SK-N-SH (cell line): ENCODE data around the gene KRT14. TPM values are rescaled to one million over a fixed set of nuclear protein-coding genes. Genes with fewer than 3 reads are reported as not detected.

Source experiments
- CTCF ChIA-PET: fragments of 300-600, 350-600 bp; formaldehyde crosslinking; extraction: SDS; loops from one replicate; lab custom pipeline; 2021; lab: Yijun Ruan, JAX
- POLR2A ChIA-PET: fragments of 350-600 bp; sonication (Branson Sonifier 250); formaldehyde crosslinking; extraction: SDS; loops from one replicate; lab custom pipeline; 2020; ENCODE audit warnings: antibody characterized with exemption, inconsistent platforms; lab: Yijun Ruan, JAX
- DNase-seq: peaks from one replicate; pipeline ENCODE4 v3.0.0; 2012
- H2AFZ ChIP-seq: fragments of 200-600 bp; sonication (generic); 2 replicates; pipeline ENCODE4 v1.8.1; 2016; ENCODE audit warnings: antibody characterized with exemption, mild to moderate bottlenecking, low read depth
- H3F3A ChIP-seq: fragments of 200-600 bp; sonication (generic); replicated peaks from 2 replicates; pipeline ENCODE3; 2016; ENCODE audit warnings: antibody characterized with exemption, mild to moderate bottlenecking; ENCODE audit not compliant: insufficient read depth
- H3K27ac ChIP-seq, 2 experiments: fragments of 200-500 bp in 1 of 2; fragments of 200-600 bp in 1 of 2; sonication (Bioruptor generic) in 1 of 2; sonication (generic), shearing (Covaris generic) in 1 of 2; 2 replicates each; pipeline versions ENCODE4 v1.5.1 to v1.6.1; 2014 to 2016; ENCODE audit warnings: low read depth in 2 of 2, inconsistent platforms in 1 of 2, low read length in 1 of 2, mild to moderate bottlenecking in 1 of 2, mixed read lengths in 1 of 2
- H3K27me3 ChIP-seq: fragments of 200-600 bp; sonication (generic), shearing (Covaris generic); 2 replicates; pipeline ENCODE4 v1.6.1; 2016; ENCODE audit warnings: mixed run types; ENCODE audit not compliant: insufficient read depth
- H3K36me3 ChIP-seq, 2 experiments: fragments of 200-500 bp in 1 of 2; fragments of 200-600 bp in 1 of 2; sonication (Bioruptor generic) in 1 of 2; sonication (generic) in 1 of 2; replicated peaks in 1 of 2; 2 replicates each; pipeline versions ENCODE3 to v1.5.1; 2014 to 2016; ENCODE audit warnings: low read length in 1 of 2, mild to moderate bottlenecking in 1 of 2; ENCODE audit not compliant: insufficient read depth in 2 of 2, control insufficient read depth in 1 of 2
- H3K4me1 ChIP-seq, 2 experiments: fragments of 200-500 bp in 1 of 2; fragments of 200-600 bp in 1 of 2; sonication (Bioruptor generic) in 1 of 2; sonication (generic), shearing (Covaris generic) in 1 of 2; 2 replicates each; pipeline versions ENCODE4 v1.5.1 to v1.6.1; 2014 to 2016; ENCODE audit warnings: low read depth in 1 of 2, low read length in 1 of 2, mixed run types in 1 of 2; ENCODE audit not compliant: insufficient read depth in 2 of 2, control insufficient read depth in 1 of 2
- H3K4me2 ChIP-seq: fragments of 200-600 bp; sonication (generic), shearing (Covaris generic); 2 replicates; pipeline ENCODE4 v1.6.1; 2017; ENCODE audit warnings: mixed run types
- H3K4me3 ChIP-seq, 2 experiments: fragments of 200-500 bp in 1 of 2; fragments of 200-600 bp in 1 of 2; sonication (Bioruptor generic) in 1 of 2; sonication (generic), shearing (Covaris generic) in 1 of 2; 2 replicates each; pipeline versions ENCODE4 v1.5.1 to v1.8.1; 2014 to 2016; ENCODE audit warnings: low read depth in 2 of 2, inconsistent platforms in 1 of 2, low read length in 1 of 2, mild to moderate bottlenecking in 1 of 2, mixed read lengths in 1 of 2, moderate library complexity in 1 of 2
- H3K79me2 ChIP-seq: fragments of 200-600 bp; sonication (generic); 2 replicates; pipeline ENCODE4 v1.8.1; 2017; ENCODE audit warnings: mild to moderate bottlenecking; ENCODE audit not compliant: insufficient read depth
- H3K9ac ChIP-seq: fragments of 200-600 bp; sonication (generic); 2 replicates; pipeline ENCODE4 v1.6.1; 2017; ENCODE audit warnings: mixed run types
- H3K9me2 ChIP-seq: fragments of 200-600 bp; sonication (generic); 2 replicates; pipeline ENCODE4 v1.6.1; 2017; ENCODE audit warnings: mixed run types
- H3K9me3 ChIP-seq: fragments of 200-600 bp; sonication (generic); 2 replicates; pipeline ENCODE4 v1.6.1; 2017; ENCODE audit warnings: mixed run types, mild to moderate bottlenecking, moderate library complexity
- H4K20me1 ChIP-seq: fragments of 200-600 bp; sonication (generic); 2 replicates; pipeline ENCODE4 v1.6.1; 2017; ENCODE audit warnings: mild to moderate bottlenecking, mixed run types; ENCODE audit not compliant: insufficient read depth
- CHD2 ChIP-seq: fragments of 150-350 bp; IDR thresholded peaks from 2 replicates; pipeline ENCODE4 v1.6.1; 2018; ENCODE audit warnings: low read length; ENCODE audit not compliant: partially characterized antibody
- FOXJ3 ChIP-seq: sonication (generic); formaldehyde crosslinking; IDR thresholded peaks from 2 replicates; pipeline ENCODE4 v1.5.1; 2020; ENCODE audit warnings: mild to moderate bottlenecking, missing genetic modification reagents
- MEF2A ChIP-seq: IDR thresholded peaks from 2 replicates; pipeline ENCODE4 v1.4.0; 2012; ENCODE audit warnings: low read depth, borderline replicate concordance
- NRF1 ChIP-seq: IDR thresholded peaks from 2 replicates; pipeline ENCODE4 v1.6.1; 2012; ENCODE audit warnings: low read depth, mild to moderate bottlenecking, low read length
- RCOR1 ChIP-seq: fragments of 150-350 bp; IDR thresholded peaks from 2 replicates; pipeline ENCODE4 v1.6.1; 2017; ENCODE audit warnings: antibody characterized with exemption, low read length
- SIN3A ChIP-seq: IDR thresholded peaks from 2 replicates; pipeline ENCODE4 v1.6.1; 2012; ENCODE audit warnings: low read depth, mild to moderate bottlenecking, low read length, moderate library complexity, borderline replicate concordance
- SMC3 ChIP-seq: IDR thresholded peaks from 2 replicates; pipeline ENCODE4 v1.6.1; 2012; ENCODE audit warnings: low read depth, low read length, improper control_type of control experiment
- YY1 ChIP-seq: IDR thresholded peaks from 2 replicates; pipeline ENCODE4 v1.4.0; 2012; ENCODE audit warnings: low read depth, mild to moderate bottlenecking
- WGBS: methylation state at CpG from one replicate; pipeline ENCODE4 v1.1.6; 2017; ENCODE audit warnings: low lambda C conversion rate; 5-methylcytosine and 5-hydroxymethylcytosine counted together
- polyA plus RNA-seq, 3 experiments: library from polyadenylated mRNA; depleted of rRNA; stranded (reverse); fragments of >200 nt; gene quantifications; 2 replicates each; pipeline ENCODE4 v1.2.3, GENCODE V29; 2012
- TF ChIP-seq, protein P1 (sequence below): IDR thresholded peaks from 2 replicates; pipeline ENCODE4 v1.4.0; 2012; ENCODE audit warnings: low read depth, borderline replicate concordance
- TF ChIP-seq, protein P2 (sequence below): IDR thresholded peaks from 2 replicates; pipeline ENCODE4 v1.4.0; 2012; ENCODE audit warnings: low read depth
- TF ChIP-seq, protein P3 (sequence below): IDR thresholded peaks from 2 replicates; pipeline ENCODE4 v1.4.0; 2012; ENCODE audit warnings: low read depth, borderline replicate concordance
- TF ChIP-seq, protein P4 (sequence below): fragments of 200-600 bp; sonication (generic); IDR thresholded peaks from 2 replicates; pipeline ENCODE4 v1.6.1; 2017; ENCODE audit warnings: antibody characterized with exemption, mild to moderate bottlenecking, moderate library complexity
- TF ChIP-seq, protein P5 (sequence below): fragments of 150-350 bp; IDR thresholded peaks from 2 replicates; pipeline ENCODE4 v1.6.1; 2016; ENCODE audit warnings: mild to moderate bottlenecking, low read depth, low read length

KRT14 gene
- polyA plus RNA-seq, 1 of the 3 experiments (the other 2 are of a cell fraction): not detected

DNA sequence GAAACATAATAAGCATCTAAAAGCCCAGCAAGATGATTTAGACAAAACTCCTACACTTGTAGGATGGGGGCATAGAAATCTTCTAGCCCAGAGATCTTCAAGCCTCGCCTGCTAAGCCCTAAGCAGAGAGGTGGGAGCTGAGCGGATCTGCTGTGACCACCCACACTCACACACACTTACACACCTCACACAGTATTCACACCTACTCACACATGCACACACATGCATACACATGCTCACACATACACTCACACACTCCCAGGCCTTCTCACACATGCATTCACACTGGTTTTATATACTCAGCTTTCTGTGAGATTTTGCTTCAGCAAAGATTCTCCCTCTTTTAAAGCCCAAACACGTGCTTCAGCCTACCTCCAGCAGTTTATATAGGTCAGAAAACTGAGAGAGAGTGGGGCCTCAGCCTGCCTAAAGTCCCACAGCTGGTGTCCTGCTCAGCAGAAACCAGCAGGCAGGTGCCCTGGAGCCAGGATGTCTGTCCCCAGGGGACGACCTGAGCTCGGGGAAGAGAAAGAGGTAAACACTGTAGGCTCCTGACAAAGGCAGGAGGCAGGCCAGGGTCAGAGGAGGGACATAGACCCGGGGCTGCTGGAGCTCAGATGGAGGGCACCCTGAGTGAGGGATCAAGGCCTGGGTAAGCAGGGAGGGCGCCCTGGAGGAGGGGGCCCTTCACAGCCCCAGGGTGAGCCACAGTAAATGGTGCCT, 46.6 kb downstream of the KRT14 start:
- POLR2A ChIA-PET: interaction anchor here (0.7 to 1.3 kb wide), 2 partner anchors 10 to 18 kb away, joined by 6 read pairs; no protein-coding TSS in a partner anchor

More for the DNA sequence above, 46.6 kb downstream of the KRT14 start:
- no peak overlapping the region for H3K4me2 ChIP-seq
- H3K36me3 ChIP-seq: no peaks in the 10 kb centered on the region
- H3K4me3 ChIP-seq: no peak overlapping the region
- WGBS: 83% methylated on average over 6 of the region's 7 CpGs
- H3K9me3 ChIP-seq: no peaks in the 10 kb centered on the region
- no peaks in the 10 kb centered on the region for H3K27me3 ChIP-seq
- H3K4me1 ChIP-seq: peaks cover 17 to 46% of the 10 kb centered on the region in 2 experiments; a peak in 3 of 4 replicates
- H4K20me1 ChIP-seq: no peaks in the 10 kb centered on the region
- DNase-seq: peak; percentile 24
- no peak overlapping the region for H2AFZ ChIP-seq
- H3K27ac ChIP-seq: 0 out of 4 replicates have a peak overlapping the region, but pooled peaks have one; percentile 0 to 77
- H3K9me2 ChIP-seq: no peaks in the 10 kb centered on the region
- peaks cover 29% of the 10 kb centered on the region for H3F3A ChIP-seq
- no peaks in the 10 kb centered on the region for H3K79me2 ChIP-seq
- CTCF ChIA-PET: interaction anchor here (0.6 to 25.5 kb wide), 7 partner anchors 9 to 837 kb away, joined by 3 to 646 read pairs (median 15); partner anchors contain the start of gene KRT24
- TF ChIP-seq YY1 (no peak), SIN3A (no peak), CHD2 (no peak), SMC3 (no peak), MEF2A (no peak), NRF1 (no peak), RCOR1 (no peak), FOXJ3 (CRISPR knock-in tag) (no peak)
- TF ChIP-seq, protein P1, sequence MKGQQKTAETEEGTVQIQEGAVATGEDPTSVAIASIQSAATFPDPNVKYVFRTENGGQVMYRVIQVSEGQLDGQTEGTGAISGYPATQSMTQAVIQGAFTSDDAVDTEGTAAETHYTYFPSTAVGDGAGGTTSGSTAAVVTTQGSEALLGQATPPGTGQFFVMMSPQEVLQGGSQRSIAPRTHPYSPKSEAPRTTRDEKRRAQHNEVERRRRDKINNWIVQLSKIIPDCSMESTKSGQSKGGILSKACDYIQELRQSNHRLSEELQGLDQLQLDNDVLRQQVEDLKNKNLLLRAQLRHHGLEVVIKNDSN: no peak
- TF ChIP-seq, protein P2, sequence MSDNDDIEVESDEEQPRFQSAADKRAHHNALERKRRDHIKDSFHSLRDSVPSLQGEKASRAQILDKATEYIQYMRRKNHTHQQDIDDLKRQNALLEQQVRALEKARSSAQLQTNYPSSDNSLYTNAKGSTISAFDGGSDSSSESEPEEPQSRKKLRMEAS: no peak
- TF ChIP-seq, protein P3, sequence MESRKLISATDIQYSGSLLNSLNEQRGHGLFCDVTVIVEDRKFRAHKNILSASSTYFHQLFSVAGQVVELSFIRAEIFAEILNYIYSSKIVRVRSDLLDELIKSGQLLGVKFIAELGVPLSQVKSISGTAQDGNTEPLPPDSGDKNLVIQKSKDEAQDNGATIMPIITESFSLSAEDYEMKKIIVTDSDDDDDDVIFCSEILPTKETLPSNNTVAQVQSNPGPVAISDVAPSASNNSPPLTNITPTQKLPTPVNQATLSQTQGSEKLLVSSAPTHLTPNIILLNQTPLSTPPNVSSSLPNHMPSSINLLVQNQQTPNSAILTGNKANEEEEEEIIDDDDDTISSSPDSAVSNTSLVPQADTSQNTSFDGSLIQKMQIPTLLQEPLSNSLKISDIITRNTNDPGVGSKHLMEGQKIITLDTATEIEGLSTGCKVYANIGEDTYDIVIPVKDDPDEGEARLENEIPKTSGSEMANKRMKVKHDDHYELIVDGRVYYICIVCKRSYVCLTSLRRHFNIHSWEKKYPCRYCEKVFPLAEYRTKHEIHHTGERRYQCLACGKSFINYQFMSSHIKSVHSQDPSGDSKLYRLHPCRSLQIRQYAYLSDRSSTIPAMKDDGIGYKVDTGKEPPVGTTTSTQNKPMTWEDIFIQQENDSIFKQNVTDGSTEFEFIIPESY: no peak
- TF ChIP-seq, protein P4, sequence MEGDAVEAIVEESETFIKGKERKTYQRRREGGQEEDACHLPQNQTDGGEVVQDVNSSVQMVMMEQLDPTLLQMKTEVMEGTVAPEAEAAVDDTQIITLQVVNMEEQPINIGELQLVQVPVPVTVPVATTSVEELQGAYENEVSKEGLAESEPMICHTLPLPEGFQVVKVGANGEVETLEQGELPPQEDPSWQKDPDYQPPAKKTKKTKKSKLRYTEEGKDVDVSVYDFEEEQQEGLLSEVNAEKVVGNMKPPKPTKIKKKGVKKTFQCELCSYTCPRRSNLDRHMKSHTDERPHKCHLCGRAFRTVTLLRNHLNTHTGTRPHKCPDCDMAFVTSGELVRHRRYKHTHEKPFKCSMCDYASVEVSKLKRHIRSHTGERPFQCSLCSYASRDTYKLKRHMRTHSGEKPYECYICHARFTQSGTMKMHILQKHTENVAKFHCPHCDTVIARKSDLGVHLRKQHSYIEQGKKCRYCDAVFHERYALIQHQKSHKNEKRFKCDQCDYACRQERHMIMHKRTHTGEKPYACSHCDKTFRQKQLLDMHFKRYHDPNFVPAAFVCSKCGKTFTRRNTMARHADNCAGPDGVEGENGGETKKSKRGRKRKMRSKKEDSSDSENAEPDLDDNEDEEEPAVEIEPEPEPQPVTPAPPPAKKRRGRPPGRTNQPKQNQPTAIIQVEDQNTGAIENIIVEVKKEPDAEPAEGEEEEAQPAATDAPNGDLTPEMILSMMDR: no peak
- TF ChIP-seq, protein P5, sequence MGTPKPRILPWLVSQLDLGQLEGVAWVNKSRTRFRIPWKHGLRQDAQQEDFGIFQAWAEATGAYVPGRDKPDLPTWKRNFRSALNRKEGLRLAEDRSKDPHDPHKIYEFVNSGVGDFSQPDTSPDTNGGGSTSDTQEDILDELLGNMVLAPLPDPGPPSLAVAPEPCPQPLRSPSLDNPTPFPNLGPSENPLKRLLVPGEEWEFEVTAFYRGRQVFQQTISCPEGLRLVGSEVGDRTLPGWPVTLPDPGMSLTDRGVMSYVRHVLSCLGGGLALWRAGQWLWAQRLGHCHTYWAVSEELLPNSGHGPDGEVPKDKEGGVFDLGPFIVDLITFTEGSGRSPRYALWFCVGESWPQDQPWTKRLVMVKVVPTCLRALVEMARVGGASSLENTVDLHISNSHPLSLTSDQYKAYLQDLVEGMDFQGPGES: no peak
- TF ChIP-seq, all 33 proteins: peak for 0
- H3K9ac ChIP-seq: no peak overlapping the region
